Ishikawa (cell line): ENCODE measurements around the gene NUP85.

ENCODE experiments used
- CEBPB ChIP-seq: IDR thresholded peaks from 2 replicates; pipeline ENCODE4 v1.6.1; 2012
- CREB1 ChIP-seq: IDR thresholded peaks from 2 replicates; pipeline ENCODE4 v1.6.1; 2012; ENCODE audit warnings: low read depth
- EGR1 ChIP-seq: IDR thresholded peaks from 2 replicates; pipeline ENCODE4 v1.6.1; 2012
- EP300 ChIP-seq: IDR thresholded peaks from 2 replicates; pipeline ENCODE4 v1.6.1; 2012; ENCODE audit warnings: borderline replicate concordance
- NFIC ChIP-seq: IDR thresholded peaks from 2 replicates; pipeline ENCODE4 v1.6.1; 2012
- TAF1 ChIP-seq: IDR thresholded peaks from 2 replicates; pipeline ENCODE4 v1.6.1; 2012; ENCODE audit warnings: low read depth, mild to moderate bottlenecking
- TEAD4 ChIP-seq: IDR thresholded peaks from 2 replicates; pipeline ENCODE4 v1.6.1; 2012

DNA sequence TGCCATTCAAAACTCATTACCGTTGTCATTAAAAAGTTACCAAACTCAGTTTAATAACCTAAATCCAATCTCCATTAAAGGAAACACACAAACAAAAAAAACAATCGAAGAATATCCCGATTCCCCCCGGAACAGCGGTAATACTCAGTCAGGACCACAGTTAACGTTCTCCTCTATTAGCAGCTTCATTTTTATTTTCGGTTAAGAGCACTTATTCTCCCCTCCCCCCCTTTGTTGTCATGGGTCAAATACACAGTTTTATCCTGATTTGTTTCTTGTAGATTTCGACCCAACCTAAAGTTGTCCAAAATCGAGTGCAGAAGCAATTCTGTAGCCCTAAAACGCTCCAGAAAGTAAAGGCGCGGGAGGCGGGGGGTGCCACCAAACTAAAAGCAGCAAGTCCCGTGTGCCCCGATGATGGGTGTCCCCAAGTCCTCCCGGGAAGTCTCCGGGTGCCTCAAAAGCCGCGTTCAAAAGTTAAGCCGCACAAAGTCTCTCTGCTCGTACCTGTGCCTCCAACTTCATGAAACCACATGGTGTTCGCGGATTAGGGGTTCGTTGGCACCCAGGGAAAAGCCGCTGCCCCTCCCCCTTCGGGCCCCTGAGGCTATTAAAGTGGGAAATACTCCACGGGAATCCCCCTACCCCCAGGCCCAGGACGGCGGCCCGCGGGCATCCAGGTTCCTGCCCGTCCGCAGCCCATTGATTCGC, 23.7 kb upstream of the NUP85 start:
- no peak; the same call in 1 of the 2 replicates for TF ChIP-seq EP300
- TF ChIP-seq TEAD4: no peak
- no peak for TF ChIP-seq EGR1
- no peak for TF ChIP-seq TAF1
- no peak for TF ChIP-seq CREB1
- no peak for TF ChIP-seq CEBPB
- no peak for TF ChIP-seq NFIC
